PC-9 (cell line): Measurements from ENCODE around the gene MAPKAPK2. TPM values are rescaled to one million over a fixed set of nuclear protein-coding genes. Genes with fewer than 3 reads are reported as not detected.

Source experiments
- BruUV-seq: library from RNA; stranded (reverse); fragments of 400-500 nt; replicated peaks from 2 replicates; lab custom pipeline; 2021; lab: Mats Ljungman, UMichigan
- CTCF ChIA-PET: fragments of 300-600 bp; sonication (Branson Sonifier 250); formaldehyde crosslinking; loops from one replicate; lab custom pipeline; 2022; ENCODE audit warnings: antibody characterized with exemption; lab: Charles Lee
- POLR2A ChIA-PET: fragments of 300-600 bp; sonication (Branson Sonifier 250); formaldehyde crosslinking; loops from one replicate; lab custom pipeline; 2022; ENCODE audit warnings: antibody characterized with exemption; ENCODE audit not compliant: unreplicated experiment; lab: Charles Lee
- DNase-seq, 2 experiments: peaks; one replicate each; pipeline versions ENCODE4 v3.0.0 to v3.0.0-alpha.2; 2015 to 2022; ENCODE audit warnings: mixed read lengths in 1 of 2
- H2AFZ ChIP-seq: fragments of 200-600 bp; sonication (generic); 2 replicates; pipeline ENCODE4 v1.8.1; 2017; ENCODE audit warnings: antibody characterized with exemption
- H3F3A ChIP-seq: fragments of 200-600 bp; sonication (generic); 2 replicates; pipeline ENCODE4 v1.8.1; 2017; ENCODE audit warnings: antibody characterized with exemption, mild to moderate bottlenecking, low read depth; ENCODE audit not compliant: insufficient read depth
- H3K27ac ChIP-seq: fragments of 200-600 bp; sonication (generic); 2 replicates; pipeline ENCODE4 v1.6.1; 2016; ENCODE audit warnings: mixed run types
- H3K27me3 ChIP-seq: fragments of 200-600 bp; sonication (generic); 2 replicates; pipeline ENCODE4 v1.6.1; 2016; ENCODE audit warnings: low read depth, mixed run types; ENCODE audit not compliant: insufficient read depth
- H3K36me3 ChIP-seq: fragments of 200-600 bp; sonication (generic); 2 replicates; pipeline ENCODE4 v1.6.1; 2016; ENCODE audit warnings: low read depth, mixed run types
- H3K4me1 ChIP-seq: fragments of 200-600 bp; sonication (generic); replicated peaks from 2 replicates; pipeline ENCODE4 v1.6.1; 2016; ENCODE audit warnings: mixed run types; ENCODE audit not compliant: insufficient read depth
- H3K4me2 ChIP-seq: fragments of 200-600 bp; sonication (generic); 2 replicates; pipeline ENCODE4 v1.6.1; 2017; ENCODE audit warnings: mixed run types
- H3K4me3 ChIP-seq: fragments of 200-600 bp; sonication (generic); 2 replicates; pipeline ENCODE4 v1.6.1; 2016; ENCODE audit warnings: mixed run types
- H3K79me2 ChIP-seq: fragments of 200-600 bp; sonication (generic); 2 replicates; pipeline ENCODE4 v1.6.1; 2017; ENCODE audit warnings: low read depth, mixed run types
- H3K9me2 ChIP-seq: fragments of 200-600 bp; sonication (generic); 2 replicates; pipeline ENCODE4 v1.8.1; 2017; ENCODE audit warnings: mild to moderate bottlenecking; ENCODE audit not compliant: insufficient read depth
- H3K9me3 ChIP-seq: fragments of 200-600 bp; sonication (generic); 2 replicates; pipeline ENCODE4 v1.8.1; 2016; ENCODE audit warnings: low read depth; ENCODE audit not compliant: insufficient read depth
- H4K20me1 ChIP-seq: fragments of 200-600 bp; sonication (generic); 2 replicates; pipeline ENCODE4 v1.8.1; 2017; ENCODE audit not compliant: insufficient read depth
- CTCF ChIP-seq: fragments of 200-600 bp; sonication (generic); conservative IDR thresholded peaks from 2 replicates; pipeline ENCODE4 v1.6.1; 2017; ENCODE audit warnings: mixed run types, antibody characterized with exemption, mild to moderate bottlenecking, moderate library complexity
- EZH2 ChIP-seq: fragments of 200-600 bp; sonication (generic); IDR thresholded peaks from 2 replicates; pipeline ENCODE4 v1.8.0; 2017; ENCODE audit warnings: antibody characterized with exemption, low read depth
- intact Hi-C: fragments of 100-400 bp; cut with micrococcal nuclease; formaldehyde crosslinking; loops from one replicate; pipeline ENCODE4 v1.10.0; 2022; ENCODE audit not compliant: unreplicated experiment
- total RNA-seq: library from RNA; stranded (reverse); gene quantifications from 2 replicates; pipeline ENCODE4 v1.2.3, GENCODE V29; 2021

MAPKAPK2 gene
- total RNA-seq, 1 experiment from 2014 or later, result 62.6 TPM

GRCh38 chr1:206710460-206710823 is 25.7 kb downstream of the MAPKAPK2 start:
- no peaks in the 10 kb centered on the region for H3K9me3 ChIP-seq
- ChIA-PET POLR2A (interaction anchor here (0.5 kb wide), 1 partner anchor 10 kb away, joined by 3 read pairs; no protein-coding TSS in a partner anchor), CTCF (no interaction called here)
- intact Hi-C loops, result no loop called here
- peaks cover 44% of the 10 kb centered on the region for H3F3A ChIP-seq
- peaks cover 25% of the 10 kb centered on the region for H4K20me1 ChIP-seq
- peaks cover 88% of the 10 kb centered on the region for H3K79me2 ChIP-seq
- no peak for DNase-seq
- H3K36me3 ChIP-seq, result no peaks in the 10 kb centered on the region
- TF ChIP-seq CTCF (no peak), EZH2 (no peak)
- H3K9me2 ChIP-seq, result no peaks in the 10 kb centered on the region
- peak overlapping the region; percentile 60 for H3K4me2 ChIP-seq
- H3K27me3 ChIP-seq, result no peaks in the 10 kb centered on the region
- no peak overlapping the region for H2AFZ ChIP-seq
- peaks cover 70% of the 10 kb centered on the region for H3K4me1 ChIP-seq
- peak overlapping the region; percentile 83 for H3K27ac ChIP-seq
- BruUV-seq, result no TSS peak
- no peak overlapping the region for H3K4me3 ChIP-seq

GRCh38 chr1:206713070-206713469 is 28.4 kb downstream of the MAPKAPK2 start:
- H4K20me1 ChIP-seq, result peaks cover 2% of the 10 kb centered on the region; the same call in 1 of the 2 replicates
- no peak overlapping the region for H3K4me2 ChIP-seq
- CTCF ChIA-PET, result no interaction called here

GRCh38 chr1:206713910-206714312 is 29.2 kb downstream of the MAPKAPK2 start:
- H4K20me1 ChIP-seq, result no peaks in the 10 kb centered on the region
- H3K4me3 ChIP-seq, result no peak overlapping the region
- no peak overlapping the region for H2AFZ ChIP-seq
- H3K36me3 ChIP-seq, result no peaks in the 10 kb centered on the region
- peak overlapping the region; percentile 72 for H3K27ac ChIP-seq
- intact Hi-C loops, result no loop called here
- H3K9me3 ChIP-seq, result no peaks in the 10 kb centered on the region
- H3K4me1 ChIP-seq, result peaks cover 80% of the 10 kb centered on the region
- peaks cover 89% of the 10 kb centered on the region for H3K79me2 ChIP-seq
- no TSS peak for BruUV-seq
- ChIA-PET POLR2A (interaction anchor here (0.6 kb wide), 1 partner anchor 311 kb away, joined by 15 read pairs; no protein-coding TSS in a partner anchor), CTCF (interaction anchor here (0.7 to 1.3 kb wide), 2 partner anchors 24 to 83 kb away, joined by 3 read pairs; no protein-coding TSS in a partner anchor)
- H3K4me2 ChIP-seq, result peak overlapping the region; percentile 30
- no peak for DNase-seq
- peaks cover 36% of the 10 kb centered on the region for H3F3A ChIP-seq
- no peaks in the 10 kb centered on the region for H3K27me3 ChIP-seq
- no peak for TF ChIP-seq CTCF
- no peak for TF ChIP-seq EZH2
- no peaks in the 10 kb centered on the region for H3K9me2 ChIP-seq

More at GRCh38 chr1:206713070-206713469, 28.4 kb downstream of the MAPKAPK2 start:
- no peak for TF ChIP-seq EZH2
- TF ChIP-seq CTCF, result no peak
- intact Hi-C loops, result no loop called here
- no peaks in the 10 kb centered on the region for H3K9me3 ChIP-seq
- peaks cover 86% of the 10 kb centered on the region for H3K4me1 ChIP-seq
- DNase-seq, result no peak
- POLR2A ChIA-PET, result no interaction called here
- H3K4me3 ChIP-seq, result no peak overlapping the region
- peaks cover 89% of the 10 kb centered on the region for H3K79me2 ChIP-seq
- no peaks in the 10 kb centered on the region for H3K36me3 ChIP-seq
- no TSS peak for BruUV-seq
- H3K27ac ChIP-seq, result no peak overlapping the region
- H3K27me3 ChIP-seq, result no peaks in the 10 kb centered on the region
- H2AFZ ChIP-seq, result no peak overlapping the region
- H3F3A ChIP-seq, result peaks cover 44% of the 10 kb centered on the region
- H3K9me2 ChIP-seq, result no peaks in the 10 kb centered on the region
